Vagina (tissue), 2 donors: ENCODE data around the gene H2BW2.

Experiments used
- CTCF ChIP-seq, 3 experiments: fragments of 450-650 bp in 2 of 3; fragments of 200-600 bp in 1 of 3; sonication (generic) in 1 of 3; IDR thresholded peaks; one replicate each; pipeline ENCODE4 v1.5.1; 2017 to 2019; ENCODE audit warnings: antibody characterized with exemption in 3 of 3, mild to moderate bottlenecking in 2 of 3, moderate library complexity in 2 of 3
- POLR2AphosphoS5 ChIP-seq, 2 donors: sonication (generic); formaldehyde crosslinking; IDR thresholded peaks; one replicate each; pipeline ENCODE4 v1.9.0; 2017; ENCODE audit warnings: antibody characterized with exemption in 2 of 2, mild to moderate bottlenecking in 2 of 2, low read depth in 1 of 2; ENCODE audit not compliant: insufficient read depth in 1 of 2

- no peak for TF ChIP-seq CTCF (IDR thresholded peaks at IDR 0.05)
- no peak for TF ChIP-seq POLR2AphosphoS5 (IDR thresholded peaks at IDR 0.05; ENCODE audit: insufficient read depth in 1 of 2, low read depth in 1 of 2)
These were observed 45.7 kb downstream of the H2BW2 start for GRCh38 chrX:104085477-104085876.
